ENCODE measurements around the gene IBA57. TPM values are rescaled to one million over a fixed set of nuclear protein-coding genes. Genes with fewer than 3 reads are reported as not detected.

The IBA57 gene
- total RNA-seq, 1 donor from 2014 or later: 2.0 TPM

- no peak overlapping the region for H3K4me3 ChIP-seq (ENCODE audit: low read depth, low read length)
- no peak for TF ChIP-seq CTCF (conservative IDR thresholded peaks at IDR 0.05; ENCODE audit: low read depth, low read length)
- DNase-seq (ENCODE audit: low read depth): no peak
These were observed 9.1 kb downstream of the IBA57 start for GRCh38 chr1:228174482-228175315.

GRCh38 chr1:228175316-228176023 lies 9.9 kb downstream of the IBA57 start:
- TF ChIP-seq CTCF (conservative IDR thresholded peaks at IDR 0.05; ENCODE audit: low read depth, low read length): no peak
- DNase-seq (ENCODE audit: low read depth): no peak
- H3K4me3 ChIP-seq (ENCODE audit: low read depth, low read length): no peak overlapping the region

- H3K4me3 ChIP-seq (ENCODE audit: low read depth, low read length): no peak overlapping the region
- no peak for TF ChIP-seq CTCF (conservative IDR thresholded peaks at IDR 0.05; ENCODE audit: low read depth, low read length)
- no peak for DNase-seq (ENCODE audit: low read depth)
These were observed 10.4 kb downstream of the IBA57 start for GRCh38 chr1:228176024-228176395.

GRCh38 chr1:228176461-228177182 lies 11.0 kb downstream of the IBA57 start:
- no peak for DNase-seq (ENCODE audit: low read depth)
- no peak overlapping the region for H3K4me3 ChIP-seq (ENCODE audit: low read depth, low read length)
- no peak for TF ChIP-seq CTCF (conservative IDR thresholded peaks at IDR 0.05; ENCODE audit: low read depth, low read length)

- H3K4me3 ChIP-seq (ENCODE audit: low read depth, low read length): no peak overlapping the region
- TF ChIP-seq CTCF (conservative IDR thresholded peaks at IDR 0.05; ENCODE audit: low read depth, low read length): no peak
- no peak for DNase-seq (ENCODE audit: low read depth)
These were observed 11.5 kb downstream of the IBA57 start for GRCh38 chr1:228177183-228177475.

GRCh38 chr1:228177721-228178710 lies 12.4 kb downstream of the IBA57 start:
- no peak overlapping the region for H3K4me3 ChIP-seq (ENCODE audit: low read depth, low read length)
- TF ChIP-seq CTCF (conservative IDR thresholded peaks at IDR 0.05; ENCODE audit: low read depth, low read length): no peak
- DNase-seq (ENCODE audit: low read depth): no peak

Data from epithelial cell of proximal tubule (primary cell).